H9 (cell line): ENCODE results near the gene MAN1A1. TPM values are rescaled to one million over a fixed set of nuclear protein-coding genes. Genes with fewer than 3 reads are reported as not detected.

Source experiments
- DNase-seq: peaks from one replicate; pipeline ENCODE4 v3.0.0-alpha.2; 2017
- H2AFZ ChIP-seq: one replicate; pipeline ENCODE4 v1.6.1; 2013; ENCODE audit warnings: mild to moderate bottlenecking, low read length, control low read depth, moderate library complexity
- H2AK5ac ChIP-seq: 2 replicates; pipeline ENCODE4 v1.6.1; 2013; ENCODE audit warnings: low read length, control low read depth, mixed read lengths; ENCODE audit not compliant: insufficient read length
- H2BK120ac ChIP-seq: one replicate; pipeline ENCODE4 v1.6.1; 2013; ENCODE audit warnings: low read depth, mild to moderate bottlenecking, low read length, control low read depth, inconsistent platforms; ENCODE audit not compliant: poor library complexity, severe bottlenecking
- H2BK12ac ChIP-seq: 2 replicates; pipeline ENCODE4 v1.6.1; 2013; ENCODE audit warnings: low read length, control low read depth, mixed read lengths, low read depth; ENCODE audit not compliant: insufficient read length
- H2BK15ac ChIP-seq: 2 replicates; pipeline ENCODE4 v1.6.1; 2013; ENCODE audit warnings: low read depth, low read length, control low read depth
- H2BK20ac ChIP-seq: one replicate; pipeline ENCODE4 v1.6.1; 2013; ENCODE audit warnings: low read depth, mild to moderate bottlenecking, low read length, control low read depth, inconsistent platforms; ENCODE audit not compliant: poor library complexity, severe bottlenecking
- H2BK5ac ChIP-seq: 2 replicates; pipeline ENCODE4 v1.6.1; 2013; ENCODE audit warnings: low read length, control low read depth, mixed read lengths; ENCODE audit not compliant: insufficient read length
- H3K14ac ChIP-seq: 2 replicates; pipeline ENCODE4 v1.6.1; 2013; ENCODE audit warnings: low read length, control low read depth; ENCODE audit not compliant: insufficient read depth
- H3K18ac ChIP-seq: 2 replicates; pipeline ENCODE4 v1.6.1; 2013; ENCODE audit warnings: low read depth, mild to moderate bottlenecking, mixed read lengths, low read length, control low read depth; ENCODE audit not compliant: insufficient read length
- H3K23ac ChIP-seq: 2 replicates; pipeline ENCODE4 v1.6.1; 2013; ENCODE audit warnings: low read length, control low read depth, mixed read lengths, low read depth; ENCODE audit not compliant: insufficient read length
- H3K23me2 ChIP-seq: 2 replicates; pipeline ENCODE4 v1.6.1; 2013; ENCODE audit warnings: low read depth, mild to moderate bottlenecking, mixed read lengths, low read length, control low read depth; ENCODE audit not compliant: insufficient read length, poor library complexity, severe bottlenecking
- H3K27ac ChIP-seq: 2 replicates; pipeline ENCODE4 v1.5.1; 2013; ENCODE audit warnings: low read length, control low read depth, mixed read lengths, low read depth; ENCODE audit not compliant: insufficient read length
- H3K27me3 ChIP-seq: 2 replicates; pipeline ENCODE4 v1.6.1; 2013; ENCODE audit warnings: low read length, control low read depth, inconsistent platforms; ENCODE audit not compliant: insufficient read depth
- H3K4ac ChIP-seq: 2 replicates; pipeline ENCODE4 v1.6.1; 2013; ENCODE audit warnings: low read depth, mild to moderate bottlenecking, control low read depth, inconsistent platforms, low read length, moderate library complexity
- H3K4me1 ChIP-seq: 2 replicates; pipeline ENCODE4 v1.6.1; 2013; ENCODE audit warnings: low read length, control low read depth, inconsistent platforms; ENCODE audit not compliant: insufficient read depth
- H3K4me2 ChIP-seq: 2 replicates; pipeline ENCODE4 v1.6.1; 2013; ENCODE audit warnings: low read length, control low read depth, mixed read lengths; ENCODE audit not compliant: insufficient read length, insufficient read depth
- H3K56ac ChIP-seq: 2 replicates; pipeline ENCODE4 v1.6.1; 2013; ENCODE audit warnings: low read depth, mild to moderate bottlenecking, mixed read lengths, low read length, control low read depth; ENCODE audit not compliant: insufficient read length
- H3K79me1 ChIP-seq: 2 replicates; pipeline ENCODE4 v1.6.1; 2013; ENCODE audit warnings: low read depth, mild to moderate bottlenecking, moderate library complexity, low read length, control low read depth, inconsistent platforms; ENCODE audit not compliant: insufficient read depth, poor library complexity, severe bottlenecking
- H3K79me2 ChIP-seq: 2 replicates; pipeline ENCODE4 v1.6.1; 2013; ENCODE audit warnings: low read length, control low read depth, inconsistent platforms; ENCODE audit not compliant: insufficient read depth
- H3K9ac ChIP-seq: 2 replicates; pipeline ENCODE4 v1.6.1; 2013; ENCODE audit warnings: low read length, control low read depth, mixed read lengths; ENCODE audit not compliant: insufficient read length; ENCODE audit errors: extremely low read depth
- H3K9me3 ChIP-seq: one replicate; pipeline ENCODE4 v1.6.1; 2013; ENCODE audit warnings: low read depth, low read length, inconsistent platforms; ENCODE audit not compliant: control insufficient read depth
- H3T11ph ChIP-seq: one replicate; pipeline ENCODE4 v1.6.1; 2013; ENCODE audit warnings: mild to moderate bottlenecking, low read length, control low read depth, inconsistent platforms
- H4K20me1 ChIP-seq: one replicate; pipeline ENCODE4 v1.6.1; 2013; ENCODE audit not compliant: control insufficient read depth, insufficient read length, insufficient read depth
- H4K5ac ChIP-seq: 2 replicates; pipeline ENCODE4 v1.6.1; 2013; ENCODE audit warnings: low read depth, mild to moderate bottlenecking, mixed read lengths, low read length, control low read depth; ENCODE audit not compliant: insufficient read length
- H4K8ac ChIP-seq: replicated peaks from 2 replicates; pipeline ENCODE4 v1.6.1; 2013; ENCODE audit warnings: low read length, control low read depth, mixed read lengths, low read depth; ENCODE audit not compliant: insufficient read length
- H4K91ac ChIP-seq: 2 replicates; pipeline ENCODE4 v1.6.1; 2013; ENCODE audit warnings: low read depth, mild to moderate bottlenecking, moderate library complexity, mixed read lengths, low read length, control low read depth; ENCODE audit not compliant: insufficient read length
- H3K27ac Mint-ChIP-seq, 3 experiments: 2 replicates in 2 of 3; 3 replicates in 1 of 3; pipeline ENCODE4 v1.8.0; 2020 to 2021; ENCODE audit warnings: mixed read lengths in 3 of 3, mild to moderate bottlenecking in 1 of 3, moderate library complexity in 1 of 3
- H3K27me3 Mint-ChIP-seq: 2 replicates; pipeline ENCODE4 v1.8.0; 2021; ENCODE audit warnings: low read depth, mild to moderate bottlenecking, moderate library complexity, mixed read lengths
- H3K36me3 Mint-ChIP-seq, 3 experiments: 2 replicates in 2 of 3; 3 replicates in 1 of 3; pipeline ENCODE4 v1.8.0; 2020 to 2021; ENCODE audit warnings: low read depth in 3 of 3, mixed read lengths in 3 of 3; ENCODE audit not compliant: insufficient read depth in 1 of 3
- H3K4me1 Mint-ChIP-seq, 2 experiments: 2 replicates each; pipeline ENCODE4 v1.8.0; 2020; ENCODE audit warnings: mixed read lengths in 2 of 2
- H3K4me3 Mint-ChIP-seq, 2 experiments: 2 replicates in 1 of 2; 3 replicates in 1 of 2; pipeline ENCODE4 v1.8.0; 2020 to 2021; ENCODE audit warnings: mild to moderate bottlenecking in 2 of 2, mixed read lengths in 2 of 2, moderate library complexity in 1 of 2
- H3K9me3 Mint-ChIP-seq, 2 experiments: 2 replicates in 1 of 2; 3 replicates in 1 of 2; pipeline ENCODE4 v1.8.0; 2020; ENCODE audit warnings: mild to moderate bottlenecking in 2 of 2, mixed read lengths in 2 of 2, moderate library complexity in 1 of 2
- WGBS: extraction: QIAGEN DNeasy Blood & Tissue Kit; methylation state at CpG from one replicate; pipeline ENCODE4 v1.1.7; 2013; ENCODE audit warnings: missing lambda C conversion rate, low lambda C conversion rate, mixed read lengths; ENCODE audit not compliant: insufficient read length; ENCODE audit errors: extremely low coverage; 5-methylcytosine and 5-hydroxymethylcytosine counted together
- total RNA-seq: library from RNA; stranded (reverse); gene quantifications from 2 replicates; pipeline ENCODE4 v1.2.1, GENCODE V29; 2021
- TF ChIP-seq, protein P1 (sequence below): fragments of 200-600 bp; sonication (generic); conservative IDR thresholded peaks from 3 replicates; pipeline ENCODE4 v1.8.0; 2021; ENCODE audit warnings: antibody characterized with exemption, mild to moderate bottlenecking

The MAN1A1 gene
- total RNA-seq, 1 experiment from 2014 or later: 1.6 TPM

DNA sequence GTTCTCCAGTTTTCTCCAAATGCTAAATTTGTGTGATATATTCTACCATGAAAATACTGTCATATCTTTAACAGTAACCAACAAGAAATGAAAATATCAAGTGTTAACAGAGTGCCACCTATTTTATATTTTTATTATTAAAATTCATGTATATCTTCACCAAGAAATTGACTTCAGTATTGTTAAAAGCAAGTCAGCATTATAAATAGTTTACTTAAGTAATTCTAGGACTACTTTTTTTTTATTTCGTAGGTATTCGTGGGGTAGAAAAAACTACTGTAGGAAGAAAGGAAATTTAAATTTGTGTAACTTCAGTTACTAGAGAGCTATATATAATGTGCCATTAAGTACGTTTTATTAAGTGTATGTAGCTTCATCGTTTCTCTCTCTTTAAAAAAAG is 6.3 kb upstream of the MAN1A1 start:
- Histone ChIP-seq H4K5ac (no peak overlapping the region), H2AFZ (no peak overlapping the region), H3K9ac (no peak overlapping the region), H4K91ac (no peak overlapping the region), H2BK120ac (no peak overlapping the region), H3K4me2 (no peak overlapping the region), H3K79me1 (no peaks in the 10 kb centered on the region), H2BK20ac (no peak overlapping the region), H3K4me1 (peaks cover 3% of the 10 kb centered on the region; the same call in 1 of the 2 replicates), H2BK12ac (no peak overlapping the region), H3K79me2 (no peaks in the 10 kb centered on the region), H3K14ac (no peak overlapping the region), H4K8ac (no peak overlapping the region), H2BK15ac (no peak overlapping the region), H3K18ac (no peak overlapping the region), H2AK5ac (no peak overlapping the region), H2BK5ac (no peak overlapping the region), H3T11ph (no peak overlapping the region), H3K23ac (no peak overlapping the region), H3K27ac (no peak overlapping the region), H3K4ac (no peak overlapping the region), H3K9me3 (no peaks in the 10 kb centered on the region), H3K23me2 (no peaks in the 10 kb centered on the region), H3K56ac (no peak overlapping the region), H4K20me1 (no peaks in the 10 kb centered on the region), H3K27me3 (no peaks in the 10 kb centered on the region)
- no peaks in the 10 kb centered on the region for H3K36me3 Mint-ChIP-seq
- WGBS: 100% methylated on average over 1 of the region's 4 CpGs
- H3K4me1 Mint-ChIP-seq: peaks cover 10 to 11% of the 10 kb centered on the region in 2 experiments
- peaks cover 9% of the 10 kb centered on the region for H3K27me3 Mint-ChIP-seq
- H3K4me3 Mint-ChIP-seq: no peak overlapping the region
- TF ChIP-seq, protein P1, sequence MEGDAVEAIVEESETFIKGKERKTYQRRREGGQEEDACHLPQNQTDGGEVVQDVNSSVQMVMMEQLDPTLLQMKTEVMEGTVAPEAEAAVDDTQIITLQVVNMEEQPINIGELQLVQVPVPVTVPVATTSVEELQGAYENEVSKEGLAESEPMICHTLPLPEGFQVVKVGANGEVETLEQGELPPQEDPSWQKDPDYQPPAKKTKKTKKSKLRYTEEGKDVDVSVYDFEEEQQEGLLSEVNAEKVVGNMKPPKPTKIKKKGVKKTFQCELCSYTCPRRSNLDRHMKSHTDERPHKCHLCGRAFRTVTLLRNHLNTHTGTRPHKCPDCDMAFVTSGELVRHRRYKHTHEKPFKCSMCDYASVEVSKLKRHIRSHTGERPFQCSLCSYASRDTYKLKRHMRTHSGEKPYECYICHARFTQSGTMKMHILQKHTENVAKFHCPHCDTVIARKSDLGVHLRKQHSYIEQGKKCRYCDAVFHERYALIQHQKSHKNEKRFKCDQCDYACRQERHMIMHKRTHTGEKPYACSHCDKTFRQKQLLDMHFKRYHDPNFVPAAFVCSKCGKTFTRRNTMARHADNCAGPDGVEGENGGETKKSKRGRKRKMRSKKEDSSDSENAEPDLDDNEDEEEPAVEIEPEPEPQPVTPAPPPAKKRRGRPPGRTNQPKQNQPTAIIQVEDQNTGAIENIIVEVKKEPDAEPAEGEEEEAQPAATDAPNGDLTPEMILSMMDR: no peak
- no peak for DNase-seq
- H3K27ac Mint-ChIP-seq: no peak overlapping the region
- no peaks in the 10 kb centered on the region for H3K9me3 Mint-ChIP-seq
